RWPE1 (cell line): ENCODE measurements around the gene FRMPD1.
"Not testable (repeated sequence)": the region's sequence is repeated elsewhere in the genome, so short reads cannot be mapped to it uniquely, and the experiment has no call there.

Experiments
- CTCF ChIA-PET: fragments of 350-600 bp; sonication (Branson Sonifier 250); formaldehyde crosslinking; extraction: SDS; loops from one replicate; lab custom pipeline; 2021; lab: Yijun Ruan, JAX
- POLR2A ChIA-PET: fragments of 400-600 bp; formaldehyde crosslinking; extraction: SDS; loops from one replicate; lab custom pipeline; 2020; ENCODE audit warnings: antibody characterized with exemption; ENCODE audit not compliant: low non-redundant PET; lab: Yijun Ruan, JAX
- DNase-seq: peaks from one replicate; pipeline ENCODE4 v3.0.0; 2012; ENCODE audit warnings: low spot score
- H3K27ac ChIP-seq: fragments of 450-650 bp; 2 replicates; pipeline ENCODE4 v1.5.1; 2017
- CTCF ChIP-seq: fragments of 450-650 bp; conservative IDR thresholded peaks from 2 replicates; pipeline ENCODE4 v1.5.1; 2017; ENCODE audit warnings: low read depth, mild to moderate bottlenecking

The FRMPD1 gene

GRCh38 chr9:37650873-37651768 is at the start of gene FRMPD1:
TSS of gene FRMPD1 (plus strand) at chr9:37650954. CDS start at chr9:37692642, 41,688 bp downstream.
- CTCF ChIA-PET, result interaction anchor here (0.8 to 1.0 kb wide), 2 partner anchors 68 to 74 kb away, joined by 5 to 6 read pairs; no protein-coding TSS in a partner anchor
- POLR2A ChIA-PET, result no interaction called here
- DNase-seq, result peak; percentile 68
- peak; percentile 31 for TF ChIP-seq CTCF
- H3K27ac ChIP-seq, result no peak within 1 kb of the TSS

GRCh38 chr9:37602061-37602460 is 48.7 kb upstream of the FRMPD1 start:
- POLR2A ChIA-PET, DNase-seq, CTCF ChIA-PET, H3K27ac ChIP-seq: not testable (repeated sequence)

GRCh38 chr9:37602817-37603216 is 47.9 kb upstream of the FRMPD1 start:
- TF ChIP-seq CTCF, result no peak
- H3K27ac ChIP-seq, result 0 out of 2 replicates have a peak overlapping the region, but pooled peaks have one; percentile 18
- ChIA-PET CTCF (no interaction called here), POLR2A (no interaction called here)
- peak; percentile 84 for DNase-seq

GRCh38 chr9:37604296-37604695 is 46.5 kb upstream of the FRMPD1 start:
- POLR2A ChIA-PET, result no interaction called here
- DNase-seq, result no peak
- CTCF ChIA-PET, result interaction anchor here (0.6 kb wide), 1 partner anchor 171 kb away, joined by 5 read pairs; no protein-coding TSS in a partner anchor
- H3K27ac ChIP-seq, result no peak overlapping the region
- TF ChIP-seq CTCF, result no peak

- DNase-seq, result no peak
- no peak overlapping the region for H3K27ac ChIP-seq
- ChIA-PET POLR2A (no interaction called here), CTCF (interaction anchor here (0.7 kb wide), 2 partner anchors 16 to 148 kb away, joined by 3 to 4 read pairs; no protein-coding TSS in a partner anchor)
- no peak for TF ChIP-seq CTCF
These were observed 42.5 kb upstream of the FRMPD1 start for GRCh38 chr9:37608250-37608649.

GRCh38 chr9:37609735-37610397 is 40.9 kb upstream of the FRMPD1 start:
- no peak for TF ChIP-seq CTCF
- ChIA-PET CTCF (no interaction called here), POLR2A (no interaction called here)
- DNase-seq, result no peak
- no peak overlapping the region for H3K27ac ChIP-seq
